Measurements from ENCODE around the gene APBA1. TPM values are rescaled to one million over a fixed set of nuclear protein-coding genes. Genes with fewer than 3 reads are reported as not detected.

Gene APBA1
- total and polyA plus RNA-seq, 2 of the 8 experiments (the other 6 are each of a cell fraction or from before 2014, with no cell fraction given) = 0.36 to 0.60 TPM

GRCh38 chr9:69675563-69675962 lies 3.4 kb upstream of the APBA1 start (continued):
- TF ChIP-seq SAP30 (IDR thresholded peaks at IDR 0.05; ENCODE audit: insufficient read depth, insufficient replicate concordance, low read length) = no peak
- no peak for TF ChIP-seq GABPA (IDR thresholded peaks at IDR 0.05; ENCODE audit: borderline replicate concordance, insufficient read depth, low read length)

Data from H1 (cell line).